ENCODE results near the gene TSPOAP1.

- TF ChIP-seq CTCF (IDR thresholded peaks at IDR 0.05; ENCODE audit: low read depth, low read length): no peak
- no peak for TF ChIP-seq MYC (IDR thresholded peaks at IDR 0.05; ENCODE audit: low read depth, low read length)
- no peak for TF ChIP-seq POLR2A (IDR thresholded peaks at IDR 0.05; ENCODE audit: extremely low read depth, insufficient read length)
Measured at GRCh38 chr17:58322581-58323185, 5.9 kb downstream of the TSPOAP1 start.
